Subcutaneous adipose tissue (tissue), 4 donors: ENCODE data around the gene YWHAE. TPM values are rescaled to one million over a fixed set of nuclear protein-coding genes. Genes with fewer than 3 reads are reported as not detected.

ENCODE experiments used
- total RNA-seq, 4 donors: library from RNA; depleted of rRNA; stranded (reverse); fragments of >200 nt; gene quantifications; one replicate each; pipeline ENCODE4 v1.1.0, GENCODE V29; 2016
- TF ChIP-seq, protein P1 (sequence below): fragments of 450-650 bp; IDR thresholded peaks from one replicate; pipeline ENCODE4 v1.5.1; 2016; ENCODE audit warnings: low read depth, mild to moderate bottlenecking, control low read depth, antibody characterized with exemption, moderate library complexity

The YWHAE gene
- total RNA-seq, 4 donors from 2014 or later: 501 to 781 (median 598) TPM

DNA sequence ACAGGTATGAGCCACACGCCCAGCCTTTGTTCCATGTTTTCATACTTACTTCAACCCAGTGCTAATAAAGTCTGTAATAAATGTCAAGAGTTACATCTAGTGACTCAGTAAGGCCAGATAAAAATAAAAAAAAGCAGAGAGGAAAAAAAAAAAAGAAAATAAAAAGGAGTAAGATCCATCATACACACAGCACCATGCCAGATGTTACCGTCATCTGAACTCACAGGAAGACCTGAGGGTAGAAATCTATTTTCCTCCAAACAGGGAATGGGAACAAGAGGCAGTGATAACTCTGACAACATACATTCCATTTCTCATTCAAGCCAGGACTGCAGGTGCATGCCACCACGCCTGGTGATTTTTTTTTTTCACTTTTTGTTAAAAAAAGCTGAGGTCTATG, 35.3 kb upstream of the YWHAE start:
- TF ChIP-seq, protein P1, sequence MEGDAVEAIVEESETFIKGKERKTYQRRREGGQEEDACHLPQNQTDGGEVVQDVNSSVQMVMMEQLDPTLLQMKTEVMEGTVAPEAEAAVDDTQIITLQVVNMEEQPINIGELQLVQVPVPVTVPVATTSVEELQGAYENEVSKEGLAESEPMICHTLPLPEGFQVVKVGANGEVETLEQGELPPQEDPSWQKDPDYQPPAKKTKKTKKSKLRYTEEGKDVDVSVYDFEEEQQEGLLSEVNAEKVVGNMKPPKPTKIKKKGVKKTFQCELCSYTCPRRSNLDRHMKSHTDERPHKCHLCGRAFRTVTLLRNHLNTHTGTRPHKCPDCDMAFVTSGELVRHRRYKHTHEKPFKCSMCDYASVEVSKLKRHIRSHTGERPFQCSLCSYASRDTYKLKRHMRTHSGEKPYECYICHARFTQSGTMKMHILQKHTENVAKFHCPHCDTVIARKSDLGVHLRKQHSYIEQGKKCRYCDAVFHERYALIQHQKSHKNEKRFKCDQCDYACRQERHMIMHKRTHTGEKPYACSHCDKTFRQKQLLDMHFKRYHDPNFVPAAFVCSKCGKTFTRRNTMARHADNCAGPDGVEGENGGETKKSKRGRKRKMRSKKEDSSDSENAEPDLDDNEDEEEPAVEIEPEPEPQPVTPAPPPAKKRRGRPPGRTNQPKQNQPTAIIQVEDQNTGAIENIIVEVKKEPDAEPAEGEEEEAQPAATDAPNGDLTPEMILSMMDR: no peak

DNA sequence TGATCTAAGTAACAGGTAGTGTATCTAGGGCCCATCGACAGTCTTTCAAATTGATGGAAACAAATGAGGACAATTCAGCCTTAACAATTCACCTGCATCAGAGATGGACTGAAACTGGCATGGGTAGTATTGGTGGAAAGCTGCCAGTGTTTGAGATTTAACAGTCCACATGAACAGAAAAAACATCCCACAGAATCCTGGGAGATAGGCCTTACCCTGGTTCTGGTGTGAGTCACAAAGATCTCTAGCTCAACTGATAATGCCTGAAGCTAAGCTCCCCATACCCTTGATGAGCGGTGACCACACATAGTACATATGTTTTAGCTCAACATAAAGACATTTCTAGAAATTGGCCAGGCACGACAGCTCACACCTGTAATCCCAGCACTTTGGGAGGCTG, 34.1 kb upstream of the YWHAE start:
- TF ChIP-seq, protein P1: no peak

DNA sequence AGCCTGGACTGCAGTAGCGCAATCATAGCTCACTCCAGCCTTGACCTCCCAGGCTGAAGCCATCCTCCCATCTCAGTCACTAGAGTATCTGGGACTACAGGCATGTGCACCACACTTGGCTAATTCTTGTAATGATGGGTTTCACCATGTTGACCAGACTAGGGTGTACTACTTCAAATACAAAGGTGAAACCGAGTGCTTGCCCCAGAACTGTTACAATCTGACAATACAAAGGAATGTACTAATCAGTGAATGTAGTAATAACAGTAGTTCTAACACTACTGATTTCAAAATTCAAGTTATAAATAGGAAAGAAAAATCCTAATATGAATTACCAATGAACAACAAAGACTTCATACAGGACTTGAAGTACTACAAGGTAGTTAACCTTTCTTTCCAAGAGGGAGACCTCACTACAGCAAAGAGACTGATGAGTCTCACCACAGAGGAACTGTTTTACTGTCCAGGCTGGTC, 31.6 kb upstream of the YWHAE start:
- TF ChIP-seq, protein P1: no peak

DNA sequence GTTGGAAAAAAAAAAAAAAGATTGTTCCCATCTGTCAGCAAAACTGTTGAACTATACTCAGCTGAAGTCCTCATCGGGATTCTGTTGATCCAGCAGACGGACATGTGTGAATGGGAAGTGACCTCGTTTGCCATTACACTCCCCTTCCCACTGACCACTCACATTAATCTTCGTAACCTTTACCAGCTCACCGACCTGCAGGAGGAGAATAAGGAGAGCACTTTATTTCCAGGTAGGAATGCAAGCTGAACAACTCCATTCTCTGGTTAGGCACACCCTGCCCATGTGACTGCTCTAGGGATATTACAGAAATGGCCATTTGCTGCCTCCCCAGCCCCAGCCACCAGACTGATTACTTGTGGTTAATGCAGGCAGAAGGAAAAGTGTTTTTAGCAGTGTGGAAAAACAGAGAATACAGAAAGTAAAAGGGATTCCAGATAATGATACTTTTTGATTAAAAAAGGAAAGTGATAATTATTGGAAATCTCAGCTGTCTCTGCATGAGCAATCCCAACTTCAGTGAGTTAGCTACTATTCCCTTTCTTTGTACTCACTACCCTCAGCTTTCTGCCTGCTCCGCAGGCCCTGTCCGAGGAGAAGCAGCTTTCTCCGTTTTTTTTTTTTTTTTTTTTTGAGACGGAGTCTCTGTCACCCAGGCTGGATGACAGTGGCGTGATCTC, 23.6 kb upstream of the YWHAE start:
- TF ChIP-seq, protein P1: no peak

DNA sequence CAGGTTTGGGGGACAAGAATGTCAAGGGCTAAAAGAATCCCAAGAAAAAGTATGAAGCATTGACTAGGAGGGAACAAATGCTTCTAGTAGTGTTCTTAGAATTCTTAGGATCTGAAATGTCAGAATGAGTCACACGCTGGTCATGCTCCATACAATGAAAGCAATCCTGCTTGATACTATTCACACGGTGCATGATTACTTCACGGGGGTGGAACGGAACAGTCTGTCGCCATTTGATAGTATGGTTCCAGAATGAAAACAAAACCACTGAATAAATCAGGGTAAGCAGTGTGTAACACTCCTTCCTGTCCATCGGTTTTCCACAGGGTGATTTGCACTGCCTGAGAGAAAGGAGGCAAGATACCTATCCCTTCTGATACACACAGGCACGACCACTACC, 22.9 kb upstream of the YWHAE start:
- TF ChIP-seq, protein P1: no peak

DNA sequence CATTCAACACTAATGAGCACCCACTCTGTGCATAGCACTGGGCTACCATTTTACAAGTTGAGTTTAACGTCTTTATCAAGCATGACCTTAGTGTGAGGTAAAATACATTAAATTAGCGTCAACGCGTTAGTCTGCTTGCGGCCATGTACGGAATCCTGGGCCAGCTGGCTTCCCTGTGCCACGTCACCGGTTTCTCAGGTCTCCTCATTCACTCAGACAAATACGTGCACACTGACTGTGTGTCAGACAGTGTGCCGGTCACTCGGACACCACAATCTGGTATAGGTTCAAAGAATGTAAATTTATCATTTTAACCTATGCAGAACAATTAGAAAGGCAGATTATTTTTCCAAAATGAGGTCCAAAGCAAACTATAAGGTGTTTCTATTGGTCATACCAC, 21.4 kb upstream of the YWHAE start:
- TF ChIP-seq, protein P1: no peak

DNA sequence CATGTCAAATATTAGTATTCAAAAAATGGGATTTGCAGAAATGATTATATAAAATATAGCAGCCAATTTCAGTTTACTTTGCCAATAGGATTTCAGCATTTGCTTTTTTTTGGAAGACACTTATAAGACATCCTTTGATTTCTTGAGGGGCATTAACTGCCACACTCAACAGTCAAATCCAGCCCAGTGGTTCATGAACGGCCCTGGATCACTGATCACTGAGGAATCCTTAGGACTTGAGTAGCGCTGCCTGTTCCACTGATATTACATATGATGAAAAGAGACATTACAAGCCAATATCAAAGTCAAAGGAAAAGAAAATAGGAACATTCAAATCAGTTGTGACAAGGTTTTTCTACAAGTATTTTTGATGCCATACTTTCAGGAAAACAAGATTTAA, 21.0 kb upstream of the YWHAE start:
- TF ChIP-seq, protein P1: no peak
